K562 treated with DMSO at 1 percent for 4 hours (cell line): ENCODE measurements around the gene BICRA. TPM values are rescaled to one million over a fixed set of nuclear protein-coding genes. Genes with fewer than 3 reads are reported as not detected.

ENCODE experiments used
- total RNA-seq: library from RNA; unstranded; fragments of 300-600 nt; gene quantifications from 2 replicates; pipeline ENCODE4 v1.2.3, GENCODE V29; 2022; ENCODE audit not compliant: insufficient read depth

Gene BICRA
- 4.8 and 12.1 TPM in 2 replicates for total RNA-seq

GRCh38 chr19:47608969-47609905 lies at the start of gene BICRA:
BICRA (plus strand) TSS chr19:47609134; CDS start chr19:47673575, 64,441 bp downstream.

GRCh38 chr19:47573071-47574026 lies 35.6 kb upstream of the BICRA start, which contains the start of gene ZNF541:
ZNF541 (minus strand) TSS chr19:47573148; CDS start chr19:47555856, 17,292 bp downstream.

DNA sequence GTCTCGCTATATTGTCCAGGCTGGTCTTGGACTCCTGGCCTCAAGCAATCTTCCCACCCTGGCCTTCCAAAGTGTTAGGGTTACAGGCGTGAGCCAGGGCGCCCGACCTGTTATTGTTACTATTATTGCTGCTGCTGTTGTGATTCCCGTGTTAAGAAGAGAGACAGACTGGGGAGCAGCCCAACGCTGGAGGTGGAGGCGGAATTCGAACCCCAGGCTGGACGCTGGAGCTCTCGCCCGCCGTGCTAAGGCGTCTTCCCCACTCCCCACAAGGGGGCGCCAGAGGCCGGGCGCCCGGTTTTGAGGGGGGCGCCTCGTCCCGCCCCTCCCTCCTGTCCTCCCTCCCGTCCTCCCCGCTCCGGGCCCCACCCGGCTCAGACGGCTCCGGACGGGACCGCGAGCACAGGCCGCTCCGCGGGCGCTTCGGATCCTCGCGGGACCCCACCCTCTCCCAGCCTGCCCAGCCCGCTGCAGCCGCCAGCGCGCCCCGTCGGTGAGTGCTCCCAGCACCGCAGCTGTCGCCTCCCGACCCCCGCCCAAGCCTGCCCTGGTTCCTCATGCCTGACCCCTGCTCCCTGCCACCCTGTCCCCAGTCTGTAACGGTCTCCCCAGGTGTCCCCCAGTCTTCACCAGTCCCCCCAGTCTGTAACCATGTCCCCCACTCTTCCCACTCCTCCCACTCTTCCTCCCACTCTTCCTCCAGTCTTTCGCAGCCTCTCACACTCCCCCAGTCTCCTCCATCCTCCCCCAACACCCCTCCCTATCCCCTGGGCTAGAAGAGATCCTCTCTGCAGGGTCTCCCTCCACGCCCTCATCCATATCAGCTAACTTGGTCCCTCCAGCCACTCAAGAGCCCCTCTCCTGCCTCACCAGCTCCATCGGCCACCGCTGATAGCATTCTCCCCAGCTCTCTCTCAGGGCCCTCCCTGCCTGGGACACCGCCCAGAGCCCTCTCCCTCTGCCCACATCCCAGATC lies 104.4 kb downstream of the BICRA start, which contains the start of gene EHD2:
Gene EHD2, plus strand, starts transcription at position 377 of the 976 bp plus-strand sequence. CDS start 3,191 bp downstream, outside the sequence.

GRCh38 chr19:47745010-47745901 lies 136.3 kb downstream of the BICRA start, which contains the start of gene NOP53:
NOP53 (plus strand) TSS chr19:47745546; CDS start chr19:47745560, 14 bp downstream.

Other genes with a start within 250 kb of the BICRA start
- 2.9 and 5.6 TPM in 2 replicates for gene MEIS3, start 189.6 kb upstream of the BICRA start, total RNA-seq
- 0.24 TPM in 1 of 2 replicates, not detected in the other for gene SLC8A2, start 137.2 kb upstream of the BICRA start, total RNA-seq
- gene KPTN, start 124.9 kb upstream of the BICRA start, total RNA-seq: 8.1 and 10.2 TPM in 2 replicates
- gene NAPA, start 94.1 kb upstream of the BICRA start, total RNA-seq: 134 and 135 TPM in 2 replicates
- gene ZNF541, start 36.0 kb upstream of the BICRA start, total RNA-seq: 0.44 and 0.96 TPM in 2 replicates
- gene EHD2, start 104.3 kb downstream of the BICRA start, total RNA-seq: 21.0 and 25.2 TPM in 2 replicates
- 1,045 and 1,223 TPM in 2 replicates for gene NOP53, start 136.4 kb downstream of the BICRA start, total RNA-seq
- gene SELENOW, start 169.6 kb downstream of the BICRA start, total RNA-seq: 96.8 and 155 TPM in 2 replicates
- gene TPRX1, start 195.4 kb downstream of the BICRA start, total RNA-seq: not detected in 2 replicates
- not detected in 2 replicates for gene CRX, start 212.8 kb downstream of the BICRA start, total RNA-seq